ENCODE measurements around the gene GDF10.

Gene GDF10

DNA sequence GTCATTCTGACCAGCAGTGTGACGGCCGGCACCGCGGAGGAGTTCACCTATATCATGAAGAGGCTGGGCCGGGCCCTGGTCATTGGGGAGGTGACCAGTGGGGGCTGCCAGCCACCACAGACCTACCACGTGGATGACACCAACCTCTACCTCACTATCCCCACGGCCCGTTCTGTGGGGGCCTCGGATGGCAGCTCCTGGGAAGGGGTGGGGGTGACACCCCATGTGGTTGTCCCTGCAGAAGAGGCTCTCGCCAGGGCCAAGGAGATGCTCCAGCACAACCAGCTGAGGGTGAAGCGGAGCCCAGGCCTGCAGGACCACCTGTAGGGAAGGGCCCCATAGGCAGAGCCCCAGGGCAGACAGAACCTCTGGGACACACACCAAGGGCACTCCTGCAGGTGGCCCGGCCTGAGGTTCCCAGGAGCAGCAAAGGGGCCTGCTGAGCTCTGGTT, 57.2 kb downstream of the GDF10 start:
- no peak for DNase-seq

DNA sequence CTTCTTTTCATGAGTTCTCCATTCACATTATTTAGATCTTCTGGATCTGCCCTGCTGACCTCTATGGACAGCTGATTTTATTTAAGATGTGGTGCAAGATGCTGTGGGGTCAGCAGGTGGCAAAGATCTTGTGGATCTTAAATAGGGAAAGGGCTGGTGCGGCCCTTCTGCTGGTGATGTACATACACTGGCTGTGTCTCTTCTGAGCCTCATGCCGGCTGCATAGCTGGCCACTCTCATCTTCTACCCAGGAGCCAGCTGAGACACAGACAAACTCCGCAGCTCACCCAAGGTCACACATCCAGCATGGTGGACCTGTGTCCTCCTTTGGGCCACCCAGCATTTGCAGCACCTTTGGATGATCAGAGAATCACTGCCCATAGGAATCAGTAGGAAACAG, 57.9 kb downstream of the GDF10 start:
- no peak for DNase-seq

DNA sequence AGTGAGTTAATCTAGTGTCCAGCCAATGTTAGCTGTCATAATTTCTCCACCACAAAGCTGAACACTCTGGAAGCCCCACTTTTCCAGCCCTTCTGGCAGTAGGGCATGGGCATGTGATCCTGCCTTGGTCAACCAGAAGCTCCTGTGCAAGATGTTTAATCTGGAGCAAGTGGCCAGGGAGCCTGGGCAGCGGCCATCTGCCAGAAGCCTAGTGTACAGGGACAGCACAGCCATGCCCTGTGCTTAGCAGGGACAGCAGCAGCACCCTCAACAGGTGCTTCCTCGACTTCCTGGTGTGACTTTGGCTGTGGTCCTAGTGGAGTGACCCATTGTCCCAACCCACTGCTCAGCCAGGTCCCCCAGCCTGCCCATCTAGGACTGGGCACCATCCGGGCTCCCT, 58.5 kb downstream of the GDF10 start:
- DNase-seq = no peak

DNA sequence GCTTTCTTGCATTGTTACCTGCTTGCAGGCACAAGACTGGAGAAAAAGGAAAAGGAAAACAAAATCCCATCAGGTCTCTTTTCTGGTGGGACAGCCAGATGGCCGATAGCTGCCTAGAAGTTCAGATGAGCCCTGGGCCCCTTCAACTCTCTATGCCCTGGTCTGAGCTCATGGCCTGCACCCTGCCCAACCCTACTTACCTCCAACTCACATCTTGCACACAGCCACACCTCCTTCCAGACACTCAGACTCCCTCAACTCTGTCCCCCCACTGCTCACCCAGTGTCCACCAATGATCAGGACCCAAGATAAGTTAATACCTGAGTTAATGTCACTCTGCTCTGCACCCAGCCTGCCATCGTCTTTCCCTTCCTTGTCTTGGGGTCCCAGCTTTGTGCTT, 59.1 kb downstream of the GDF10 start:
- no peak for DNase-seq

DNA sequence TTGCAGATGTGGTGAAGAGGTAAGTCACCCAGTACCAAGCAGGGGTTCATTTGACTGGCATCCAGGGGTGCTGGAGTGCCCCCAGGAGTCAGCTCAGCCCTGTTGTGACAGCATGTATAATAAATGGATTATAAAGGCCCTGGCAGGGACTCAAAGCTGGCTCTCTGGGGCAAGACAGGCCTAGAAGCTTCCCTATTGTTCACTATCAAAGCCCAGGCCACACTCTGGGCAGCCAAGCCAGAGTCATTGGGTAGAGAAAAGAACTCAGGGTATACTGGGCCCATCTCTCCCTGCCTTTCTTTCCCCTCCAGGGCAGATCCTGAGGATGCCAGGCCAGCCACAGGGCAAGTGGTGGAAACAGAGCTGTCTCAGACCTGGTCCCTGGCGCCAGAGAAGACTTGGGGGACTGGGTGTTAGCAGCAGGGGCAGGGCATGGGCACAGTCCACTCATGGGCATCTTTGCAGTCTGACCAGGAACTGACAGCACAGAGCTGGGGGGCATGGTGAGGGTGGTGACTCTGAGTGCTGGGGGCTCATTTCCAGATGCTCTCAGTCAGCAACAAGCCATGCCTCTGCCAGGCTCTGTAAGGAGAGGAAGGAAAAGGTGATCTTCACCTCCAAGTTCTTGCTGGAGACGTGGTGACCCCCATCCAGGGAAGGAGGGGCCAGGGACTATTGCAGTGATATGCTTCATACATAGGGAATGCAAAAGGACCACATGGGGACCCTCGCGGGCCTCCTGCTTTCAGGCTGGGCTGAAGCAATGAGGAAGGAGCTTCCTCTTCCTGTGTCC, 59.8 kb downstream of the GDF10 start:
- no peak for DNase-seq

DNA sequence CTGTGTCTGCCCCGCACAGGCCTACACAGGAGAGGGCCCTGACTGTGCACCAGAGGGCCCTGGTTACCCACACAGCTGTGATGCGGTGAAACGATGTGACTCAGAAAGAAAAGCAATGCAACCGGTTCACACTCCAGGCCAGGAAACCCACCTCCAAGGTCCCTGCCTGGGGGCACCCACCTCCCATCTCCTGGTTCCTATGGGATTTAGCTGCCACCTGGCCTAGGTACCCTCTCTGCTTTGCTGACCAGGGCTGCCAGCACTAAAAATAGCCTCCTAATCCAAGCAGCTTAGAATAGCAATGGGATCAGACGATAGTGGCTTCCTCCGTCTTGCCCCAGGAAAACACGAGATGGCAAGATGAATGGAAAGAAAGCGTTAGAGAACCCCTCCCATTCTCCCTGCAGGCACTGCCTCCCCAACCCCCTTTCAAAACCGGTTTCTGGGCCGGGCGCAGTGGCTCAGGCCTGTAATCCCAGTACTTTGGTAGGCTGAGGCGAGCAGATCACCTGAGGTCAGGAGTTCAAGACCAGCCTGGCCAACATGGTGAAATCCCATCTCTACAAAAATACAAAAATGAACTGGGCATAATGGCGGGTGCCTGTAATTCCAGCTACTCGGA, 60.5 kb downstream of the GDF10 start:
- DNase-seq = no peak

DNA sequence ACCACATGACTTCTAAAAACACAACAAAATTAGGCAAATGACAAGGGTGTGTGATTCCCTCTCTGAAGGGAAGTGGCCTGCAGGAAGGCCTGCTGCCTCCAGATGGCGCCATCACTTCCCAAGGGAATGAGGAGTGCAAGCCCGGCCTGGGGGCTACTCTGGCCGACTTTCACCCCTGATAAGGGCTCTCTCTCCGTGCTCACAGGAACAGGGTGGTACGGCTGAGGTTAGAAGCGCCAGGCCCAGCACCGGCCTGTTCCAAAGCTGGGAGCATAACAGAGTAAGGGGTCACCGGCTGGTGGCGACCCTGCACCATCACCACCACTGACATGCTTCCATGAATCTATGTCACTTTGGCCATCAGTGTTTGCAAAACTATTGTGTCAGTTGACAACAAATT, 61.3 kb downstream of the GDF10 start:
- DNase-seq = no peak

DNA sequence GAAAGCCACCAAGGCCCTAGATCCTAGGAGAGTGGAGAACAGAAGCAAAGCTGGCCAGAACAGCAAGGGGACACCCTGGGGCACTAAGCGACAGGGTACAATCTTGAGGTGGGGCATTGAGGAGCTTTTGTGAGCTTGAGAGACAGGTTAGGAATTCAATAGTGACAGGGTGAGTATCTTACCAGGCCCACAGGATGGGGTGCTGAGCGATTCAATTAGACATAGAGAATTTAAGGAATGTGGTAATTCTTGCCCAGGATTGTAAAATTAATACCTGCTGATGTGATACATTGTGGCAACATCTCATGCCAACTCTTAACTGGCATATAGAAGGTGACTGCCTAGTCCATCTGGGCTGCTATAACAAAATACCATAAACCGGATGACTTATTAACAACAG, 62.2 kb downstream of the GDF10 start:
- DNase-seq = no peak
